WTC11 (cell line): ENCODE results near the gene GNB5.

ENCODE experiments used
- CTCF ChIP-seq: fragments of 200-600 bp; IDR thresholded peaks from 2 replicates; pipeline ENCODE4 v1.8.0; 2022; ENCODE audit warnings: antibody characterized with exemption
- IRF2 ChIP-seq: sonication (generic); formaldehyde crosslinking; IDR thresholded peaks from 2 replicates; pipeline ENCODE4 v1.8.0; 2022; ENCODE audit warnings: low read depth, missing genetic modification reagents, borderline replicate concordance
- ZNF121 ChIP-seq: sonication (generic); formaldehyde crosslinking; IDR thresholded peaks from 2 replicates; pipeline ENCODE4 v1.8.0; 2023; ENCODE audit warnings: missing genetic modification reagents

GRCh38 chr15:52080031-52080430 lies 111.2 kb downstream of the GNB5 start:
- TF ChIP-seq CTCF, result no peak
- TF ChIP-seq ZNF121 (CRISPR knock-in tag), result no peak
- no peak for TF ChIP-seq IRF2 (CRISPR knock-in tag)
